RWPE1 (cell line): Measurements from ENCODE around the gene FLRT1.

Experiments
- CTCF ChIA-PET: fragments of 350-600 bp; sonication (Branson Sonifier 250); formaldehyde crosslinking; extraction: SDS; loops from one replicate; lab custom pipeline; 2021; lab: Yijun Ruan, JAX
- POLR2A ChIA-PET: fragments of 400-600 bp; formaldehyde crosslinking; extraction: SDS; loops from one replicate; lab custom pipeline; 2020; ENCODE audit warnings: antibody characterized with exemption; ENCODE audit not compliant: low non-redundant PET; lab: Yijun Ruan, JAX
- DNase-seq: peaks from one replicate; pipeline ENCODE4 v3.0.0; 2012; ENCODE audit warnings: low spot score
- H3K27ac ChIP-seq: fragments of 450-650 bp; 2 replicates; pipeline ENCODE4 v1.5.1; 2017
- TF ChIP-seq, protein P1 (sequence below): fragments of 450-650 bp; conservative IDR thresholded peaks from 2 replicates; pipeline ENCODE4 v1.5.1; 2017; ENCODE audit warnings: low read depth, mild to moderate bottlenecking

Gene FLRT1

GRCh38 chr11:64064374-64065140 lies 28.8 kb downstream of the FLRT1 start:
- H3K27ac ChIP-seq: no peak overlapping the region
- CTCF ChIA-PET: no interaction called here
- DNase-seq: no peak
- TF ChIP-seq, protein P1, sequence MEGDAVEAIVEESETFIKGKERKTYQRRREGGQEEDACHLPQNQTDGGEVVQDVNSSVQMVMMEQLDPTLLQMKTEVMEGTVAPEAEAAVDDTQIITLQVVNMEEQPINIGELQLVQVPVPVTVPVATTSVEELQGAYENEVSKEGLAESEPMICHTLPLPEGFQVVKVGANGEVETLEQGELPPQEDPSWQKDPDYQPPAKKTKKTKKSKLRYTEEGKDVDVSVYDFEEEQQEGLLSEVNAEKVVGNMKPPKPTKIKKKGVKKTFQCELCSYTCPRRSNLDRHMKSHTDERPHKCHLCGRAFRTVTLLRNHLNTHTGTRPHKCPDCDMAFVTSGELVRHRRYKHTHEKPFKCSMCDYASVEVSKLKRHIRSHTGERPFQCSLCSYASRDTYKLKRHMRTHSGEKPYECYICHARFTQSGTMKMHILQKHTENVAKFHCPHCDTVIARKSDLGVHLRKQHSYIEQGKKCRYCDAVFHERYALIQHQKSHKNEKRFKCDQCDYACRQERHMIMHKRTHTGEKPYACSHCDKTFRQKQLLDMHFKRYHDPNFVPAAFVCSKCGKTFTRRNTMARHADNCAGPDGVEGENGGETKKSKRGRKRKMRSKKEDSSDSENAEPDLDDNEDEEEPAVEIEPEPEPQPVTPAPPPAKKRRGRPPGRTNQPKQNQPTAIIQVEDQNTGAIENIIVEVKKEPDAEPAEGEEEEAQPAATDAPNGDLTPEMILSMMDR: no peak
- POLR2A ChIA-PET: no interaction called here

DNA sequence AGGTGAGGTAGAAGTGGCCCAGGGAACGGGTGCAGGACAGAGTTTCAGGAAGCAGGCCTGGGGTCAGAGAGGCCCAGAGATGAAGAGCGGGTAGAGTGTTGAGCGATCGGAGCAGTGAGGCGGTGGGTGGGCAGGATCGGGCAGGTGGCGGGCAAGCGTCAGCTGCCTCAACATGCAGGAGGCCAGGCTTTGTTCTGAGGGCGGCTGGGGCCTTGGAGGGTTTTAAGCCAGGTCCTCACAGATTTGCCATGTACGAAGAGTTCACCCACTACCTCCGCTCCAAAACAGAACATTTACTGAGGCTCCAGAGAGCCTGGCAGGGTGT lies 29.4 kb downstream of the FLRT1 start:
- TF ChIP-seq, protein P1: no peak
- no peak for DNase-seq
- no peak overlapping the region for H3K27ac ChIP-seq
- ChIA-PET CTCF (no interaction called here), POLR2A (no interaction called here)

DNA sequence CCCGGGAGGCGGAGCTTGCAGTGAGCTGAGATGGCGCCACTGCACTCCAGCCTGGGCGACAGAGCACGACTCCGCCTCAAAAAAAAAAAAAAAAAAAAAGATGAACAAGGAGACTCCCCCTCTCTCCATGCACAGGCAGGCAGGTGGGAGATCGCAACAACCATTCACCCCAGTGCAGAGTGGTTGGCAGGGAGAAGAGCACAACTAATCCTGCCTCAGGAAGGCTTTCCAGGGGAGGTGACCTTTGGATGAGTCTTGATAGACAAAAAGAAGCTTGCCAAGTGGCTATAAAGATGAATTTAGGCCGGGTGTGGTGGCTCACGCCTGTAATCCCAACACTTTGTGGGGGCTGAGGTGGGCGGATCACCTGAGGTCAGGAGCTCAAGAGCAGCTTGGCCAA lies 30.0 kb downstream of the FLRT1 start:
- ChIA-PET POLR2A (no interaction called here), CTCF (no interaction called here)
- DNase-seq: no peak
- no peak overlapping the region for H3K27ac ChIP-seq
- TF ChIP-seq, protein P1: no peak

- TF ChIP-seq, protein P1: no peak
- POLR2A ChIA-PET: no interaction called here
- DNase-seq: no peak
- CTCF ChIA-PET: interaction anchor here (0.6 kb wide), 1 partner anchor 8 kb away, joined by 4 read pairs; no protein-coding TSS in a partner anchor
- H3K27ac ChIP-seq: no peak overlapping the region
Observed at GRCh38 chr11:64067230-64067993, 31.7 kb downstream of the FLRT1 start.

GRCh38 chr11:64068705-64069400 lies 33.1 kb downstream of the FLRT1 start:
- DNase-seq: no peak
- POLR2A ChIA-PET: no interaction called here

More at GRCh38 chr11:64068705-64069400, 33.1 kb downstream of the FLRT1 start:
- H3K27ac ChIP-seq: no peak overlapping the region
- CTCF ChIA-PET: no interaction called here
- TF ChIP-seq, protein P1: no peak
